TTC549 (cell line): ENCODE results near the gene FXYD7.
"Not testable (repeated sequence)": the region's sequence is repeated elsewhere in the genome, so short reads cannot be mapped to it uniquely, and the experiment has no call there.

Source experiments
- FAIRE-seq: peaks from 2 replicates; lab custom pipeline; 2012; peaks lifted over from hg19 to GRCh38; lab: Jason Lieb, UNC

FXYD7 gene

DNA sequence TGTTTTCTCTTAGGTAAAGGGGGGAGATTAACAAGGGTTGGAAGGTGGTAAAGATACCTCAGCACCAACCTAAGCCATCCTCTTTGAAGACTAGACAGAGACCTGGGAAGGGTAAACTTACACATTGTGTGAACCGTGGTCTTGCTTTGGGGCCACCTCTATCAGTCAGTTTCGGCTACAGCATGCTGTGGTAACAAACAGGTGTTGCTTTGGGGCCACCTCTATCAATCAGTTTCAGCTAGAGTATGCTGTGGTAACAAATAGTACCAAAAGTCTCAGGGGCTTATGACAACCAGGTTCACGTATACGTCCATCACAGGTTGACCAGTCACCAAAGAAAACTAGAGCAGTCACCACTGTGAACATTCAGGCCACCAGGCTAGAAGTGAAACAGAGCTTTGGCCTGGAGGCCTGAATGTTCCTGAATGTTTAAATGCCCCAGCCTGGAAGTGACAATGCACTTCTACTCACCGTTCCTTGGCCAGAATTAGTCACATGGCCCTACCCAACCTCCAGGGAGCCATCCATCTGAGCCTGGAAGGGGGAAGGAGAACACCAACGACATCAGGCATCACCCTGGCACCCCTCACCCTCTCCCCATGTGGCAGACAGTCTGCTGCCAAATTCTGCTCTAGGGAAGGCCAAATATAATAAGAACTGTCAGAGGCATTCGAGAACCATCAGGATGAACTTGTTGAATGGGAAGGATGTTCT lies 3.8 kb downstream of the FXYD7 start:
- no peak for FAIRE-seq

DNA sequence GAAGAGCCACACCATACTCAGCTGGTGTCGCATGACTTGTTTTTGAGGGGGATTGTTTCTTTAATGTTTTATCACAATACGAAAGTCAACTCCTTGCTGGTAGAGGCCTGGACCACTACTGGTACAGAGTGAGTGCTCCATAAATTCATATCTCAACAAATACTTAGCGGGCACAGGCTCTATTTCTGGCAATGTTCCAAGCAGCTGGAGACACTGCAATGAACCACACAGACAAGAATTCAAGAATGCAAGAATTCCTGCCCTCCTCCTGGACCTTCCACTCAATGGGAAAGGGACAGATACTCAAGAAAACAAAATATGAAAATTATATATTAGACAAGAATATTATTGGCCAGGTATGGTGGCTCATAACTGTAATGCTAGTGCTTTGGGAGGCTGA lies 6.4 kb downstream of the FXYD7 start:
- FAIRE-seq, result no peak

DNA sequence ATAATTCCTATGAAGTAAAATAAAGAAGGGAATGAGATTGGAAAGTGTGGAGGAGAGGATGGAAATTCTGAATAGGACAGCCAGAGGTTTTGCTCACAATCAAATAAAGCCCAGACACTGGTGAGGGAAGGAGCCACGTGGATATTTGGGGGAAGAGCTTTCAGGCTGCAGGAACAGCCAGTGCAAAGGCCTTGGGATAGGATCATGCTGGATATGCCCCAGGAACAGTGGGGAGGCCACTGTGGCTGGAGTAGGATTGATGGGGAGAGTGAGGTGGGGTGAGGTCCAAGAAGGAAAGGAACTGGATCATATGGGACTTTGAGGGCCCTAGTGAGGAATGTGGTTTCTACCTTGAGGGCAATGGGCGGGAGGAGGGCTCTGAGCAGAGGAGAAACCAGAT lies 7.4 kb downstream of the FXYD7 start:
- no peak for FAIRE-seq

DNA sequence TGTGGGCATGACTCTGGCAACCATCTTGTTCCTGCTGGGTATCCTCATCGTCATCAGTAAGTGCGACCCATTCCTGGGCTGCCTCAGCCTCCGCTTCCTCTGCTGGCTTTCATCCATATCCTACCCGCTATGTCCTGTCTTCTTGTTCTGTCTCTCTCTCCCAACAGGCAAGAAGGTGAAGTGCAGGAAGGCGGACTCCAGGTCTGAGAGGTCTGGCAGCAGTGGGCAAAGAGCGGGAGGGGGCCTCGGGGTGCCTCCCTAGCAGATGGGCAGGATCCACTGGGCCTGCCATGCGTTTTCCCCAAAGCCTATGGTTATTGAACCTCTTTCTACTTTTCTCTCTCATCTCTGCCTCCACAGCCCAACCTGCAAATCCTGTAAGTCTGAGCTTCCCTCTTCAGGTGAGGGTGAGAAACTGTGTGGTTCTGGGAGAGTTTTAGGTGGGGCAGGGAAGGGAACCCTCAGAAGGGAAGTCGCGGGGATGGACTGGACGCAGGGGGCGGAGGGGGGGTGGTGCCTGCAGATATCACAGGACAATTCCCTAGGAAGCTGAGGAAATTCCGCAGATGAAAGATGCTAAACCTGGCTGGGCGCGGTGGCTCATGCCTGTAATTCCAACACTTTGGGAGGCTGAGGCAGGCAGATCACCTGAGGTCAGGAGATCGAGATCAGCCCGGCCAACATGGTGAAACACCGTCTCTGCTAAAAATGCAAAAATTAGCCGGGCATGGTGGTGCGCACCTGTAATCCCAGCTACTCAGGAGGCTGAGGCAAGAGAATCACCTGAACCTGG lies 8.4 kb downstream of the FXYD7 start:
- no peak for FAIRE-seq

DNA sequence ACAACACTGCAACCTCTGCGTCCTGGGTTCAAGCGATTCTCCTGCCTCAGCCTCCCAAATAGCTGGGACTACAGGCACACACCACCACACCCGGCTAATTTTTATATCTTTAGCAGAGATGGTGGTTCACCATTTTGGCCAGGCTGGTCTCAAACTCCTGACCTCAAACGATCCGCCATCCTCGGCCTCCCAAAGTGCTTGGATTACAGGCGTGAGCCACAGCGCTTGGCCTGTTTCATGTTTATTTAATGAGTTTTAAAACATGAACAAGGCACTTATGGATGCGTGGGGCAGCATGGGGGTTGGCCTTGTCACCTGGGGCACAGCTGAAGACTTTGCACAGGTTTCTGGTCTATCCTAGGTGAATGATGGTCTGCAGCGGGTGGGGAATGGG lies 10.1 kb downstream of the FXYD7 start:
- FAIRE-seq, result not testable (repeated sequence)

DNA sequence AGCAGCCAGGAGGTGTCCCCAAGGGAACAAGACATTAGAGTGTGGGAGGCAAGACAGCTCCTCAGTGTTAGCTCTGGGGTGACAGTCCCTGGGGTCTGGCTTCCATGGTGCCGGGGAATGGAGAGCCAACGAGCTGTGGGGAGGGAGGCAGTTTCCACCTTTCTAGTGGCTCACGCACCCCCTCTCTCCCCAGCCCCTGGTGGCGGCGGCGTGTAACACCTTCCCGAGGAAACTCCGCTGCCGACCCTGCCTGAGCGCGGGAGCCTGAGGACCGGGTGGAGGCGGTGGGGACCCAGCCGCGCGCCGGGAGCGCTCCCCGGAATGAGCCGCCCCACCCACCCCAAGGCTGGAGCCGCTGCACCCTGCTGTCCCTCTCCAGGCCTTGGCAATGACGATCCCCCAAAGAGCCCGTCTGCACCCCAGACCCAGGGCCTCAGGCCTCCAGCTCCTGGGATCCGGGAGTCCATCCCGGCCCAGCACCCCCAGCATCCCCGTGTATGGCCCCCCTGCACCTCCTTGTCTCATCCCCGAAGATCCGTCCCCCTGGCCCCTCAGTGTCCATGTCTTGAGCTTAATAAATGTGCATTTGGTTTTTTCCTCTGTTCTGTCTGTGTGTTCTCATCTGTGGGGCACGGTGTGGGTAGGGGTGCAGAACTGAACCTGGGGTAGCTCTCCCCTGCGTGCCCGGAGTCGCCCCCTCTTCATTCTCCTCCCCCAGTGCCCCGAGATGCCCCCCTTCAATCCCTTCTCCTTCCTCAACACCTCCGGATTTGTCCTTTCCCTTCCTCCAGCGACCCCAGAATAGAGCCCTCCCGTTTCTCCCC lies 10.9 kb downstream of the FXYD7 start:
- no peak for FAIRE-seq

DNA sequence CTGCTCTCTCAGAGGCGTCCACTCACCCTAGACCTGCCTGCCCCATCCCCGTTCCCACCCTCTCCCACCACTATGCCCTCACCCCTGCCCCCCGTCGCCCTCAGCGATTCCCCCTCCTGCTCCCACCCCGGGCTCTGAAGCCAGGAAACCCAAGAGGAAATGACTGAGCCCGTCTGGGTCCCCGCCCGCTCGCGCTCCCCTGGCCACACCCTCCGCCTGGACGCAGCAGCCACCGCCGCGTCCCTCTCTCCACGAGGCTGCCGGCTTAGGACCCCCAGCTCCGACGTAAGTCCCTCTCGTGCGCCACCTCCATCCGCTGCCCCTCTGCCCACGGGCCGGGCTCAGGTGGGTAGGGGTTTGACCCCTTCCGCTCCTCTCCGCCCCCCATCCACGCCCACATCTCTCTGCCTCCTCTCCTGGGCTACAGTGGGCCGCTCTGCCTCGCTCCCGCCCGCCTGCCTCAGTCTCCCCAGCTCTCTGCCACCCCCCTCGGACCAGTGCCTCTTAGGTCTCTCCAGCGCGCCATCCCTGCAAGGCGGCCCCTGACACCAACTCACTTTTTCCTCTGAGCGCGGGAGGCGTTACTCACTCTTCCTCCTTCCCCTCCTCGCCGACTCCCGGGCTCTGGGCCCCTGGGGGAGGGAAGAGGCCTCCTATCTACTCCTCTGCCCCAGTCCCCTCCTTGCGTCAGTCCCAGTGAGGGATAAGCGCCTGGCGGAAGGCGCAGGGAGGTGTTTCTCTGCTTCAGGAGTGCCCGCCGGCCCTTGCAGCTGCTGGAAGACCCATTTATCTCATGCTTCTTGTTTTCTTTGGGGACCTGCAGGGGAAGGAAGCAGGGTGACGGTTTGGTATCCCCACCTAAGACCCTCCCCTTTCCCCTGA lies 11.7 kb downstream of the FXYD7 start, which contains the start of gene FXYD5:
Gene FXYD5, plus strand, starts transcription at position 211 of the 882 bp plus-strand sequence. CDS start 816 bp downstream, outside the sequence.
- FAIRE-seq, result no peak

DNA sequence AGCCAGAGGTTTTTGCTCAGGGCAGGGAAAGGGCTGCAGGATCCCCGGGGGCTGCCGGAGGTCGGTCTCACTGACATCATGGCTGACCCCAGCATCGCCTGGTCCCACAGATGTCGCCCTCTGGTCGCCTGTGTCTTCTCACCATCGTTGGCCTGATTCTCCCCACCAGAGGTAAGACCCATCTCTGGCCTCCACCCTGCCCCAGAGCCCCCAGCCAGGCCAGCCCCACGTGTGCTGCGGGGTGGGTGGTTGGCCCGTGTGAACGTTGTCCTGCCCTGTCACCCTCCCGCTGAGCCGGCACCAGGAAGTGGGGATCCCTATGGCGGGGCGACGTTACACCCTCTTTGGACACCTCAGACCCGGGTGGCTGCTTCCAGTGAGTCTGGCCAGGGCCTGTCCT lies 12.4 kb downstream of the FXYD7 start:
- FAIRE-seq, result no peak

DNA sequence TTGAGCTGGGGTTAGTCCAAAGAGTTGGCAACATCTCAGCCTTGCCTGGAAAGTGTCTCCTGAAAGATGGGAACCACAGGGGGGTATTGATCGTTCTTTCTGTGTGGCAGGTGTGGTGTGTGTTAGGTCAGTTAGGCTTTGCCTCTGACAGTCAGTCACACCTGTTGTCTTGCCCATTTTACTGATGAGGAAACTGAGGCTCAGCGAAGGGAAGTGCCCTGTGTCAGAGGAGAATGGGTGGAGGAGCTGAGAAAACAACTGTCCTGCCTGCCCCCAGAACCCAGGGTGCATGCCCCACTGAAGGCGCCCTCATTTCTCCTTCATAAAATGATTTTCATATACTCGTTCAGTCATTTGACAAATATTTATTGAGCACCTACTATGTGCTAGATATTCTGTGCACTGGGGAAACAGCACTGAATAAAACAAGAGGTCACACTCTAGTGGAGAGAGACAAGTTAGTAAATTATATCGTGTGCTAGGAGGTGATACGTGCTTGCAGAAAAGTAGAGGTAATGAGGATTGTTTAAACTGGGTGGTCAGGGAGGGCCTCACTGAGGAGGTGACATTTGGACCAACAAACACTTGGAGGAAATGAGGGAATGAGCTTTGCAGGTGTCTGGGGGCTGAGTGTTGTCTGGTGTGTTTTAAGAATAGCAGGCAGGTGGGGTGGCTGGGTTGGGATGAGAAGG lies 13.1 kb downstream of the FXYD7 start:
- no peak for FAIRE-seq

DNA sequence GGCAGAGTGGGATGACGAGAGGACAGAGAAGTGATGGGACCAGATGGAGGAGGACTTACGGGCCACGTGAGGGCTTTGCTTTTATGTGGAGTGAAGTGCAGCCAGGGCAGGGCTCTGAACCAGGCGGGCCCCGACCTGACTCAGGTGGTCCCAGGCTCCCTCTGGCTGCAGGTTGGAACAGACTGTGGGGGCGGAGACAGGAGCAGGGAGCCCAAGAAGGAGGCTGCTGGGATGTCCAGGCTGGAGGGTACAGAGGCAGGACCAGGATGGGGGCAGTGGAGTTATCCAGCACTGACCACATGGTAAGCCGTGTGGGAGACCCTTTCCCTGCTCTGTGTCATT lies 13.6 kb downstream of the FXYD7 start:
- no peak for FAIRE-seq

DNA sequence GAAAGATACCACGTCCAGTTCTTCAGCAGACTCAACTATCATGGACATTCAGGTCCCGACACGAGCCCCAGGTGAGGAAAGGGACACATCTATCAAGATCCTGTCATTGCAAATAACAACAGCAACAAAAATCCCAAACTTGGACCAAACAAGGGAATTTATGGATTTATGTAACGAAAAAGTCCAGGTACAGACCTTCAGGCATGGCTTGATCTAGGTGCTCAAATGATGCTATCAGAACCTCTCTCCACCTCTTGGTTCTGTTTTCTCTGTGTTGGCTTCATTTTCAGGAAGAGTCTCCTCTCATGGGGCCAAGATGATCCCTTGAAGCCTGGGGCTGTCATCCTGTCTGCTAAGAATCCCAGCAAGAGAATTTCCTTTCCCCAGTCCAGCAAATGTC lies 14.4 kb downstream of the FXYD7 start:
- no peak for FAIRE-seq

DNA sequence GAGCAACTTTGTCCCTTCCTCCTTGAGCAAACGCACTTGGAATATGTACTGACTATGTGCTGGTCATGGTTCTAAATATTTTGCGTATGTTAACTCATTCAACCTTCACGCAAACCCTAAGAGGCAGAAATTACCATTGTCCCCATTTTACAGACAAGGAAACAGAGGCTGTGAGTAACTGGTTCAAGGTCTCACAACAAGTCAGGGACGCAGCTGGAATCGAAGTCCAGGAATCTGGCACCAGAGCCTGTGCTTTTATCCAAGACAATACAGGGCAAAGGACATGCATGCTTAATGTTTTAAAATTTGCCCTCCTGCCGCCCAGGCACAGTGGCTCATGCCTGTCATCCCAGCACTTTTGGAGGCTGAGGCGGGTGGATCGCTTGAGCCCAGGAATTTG lies 16.6 kb downstream of the FXYD7 start:
- FAIRE-seq, result no peak

DNA sequence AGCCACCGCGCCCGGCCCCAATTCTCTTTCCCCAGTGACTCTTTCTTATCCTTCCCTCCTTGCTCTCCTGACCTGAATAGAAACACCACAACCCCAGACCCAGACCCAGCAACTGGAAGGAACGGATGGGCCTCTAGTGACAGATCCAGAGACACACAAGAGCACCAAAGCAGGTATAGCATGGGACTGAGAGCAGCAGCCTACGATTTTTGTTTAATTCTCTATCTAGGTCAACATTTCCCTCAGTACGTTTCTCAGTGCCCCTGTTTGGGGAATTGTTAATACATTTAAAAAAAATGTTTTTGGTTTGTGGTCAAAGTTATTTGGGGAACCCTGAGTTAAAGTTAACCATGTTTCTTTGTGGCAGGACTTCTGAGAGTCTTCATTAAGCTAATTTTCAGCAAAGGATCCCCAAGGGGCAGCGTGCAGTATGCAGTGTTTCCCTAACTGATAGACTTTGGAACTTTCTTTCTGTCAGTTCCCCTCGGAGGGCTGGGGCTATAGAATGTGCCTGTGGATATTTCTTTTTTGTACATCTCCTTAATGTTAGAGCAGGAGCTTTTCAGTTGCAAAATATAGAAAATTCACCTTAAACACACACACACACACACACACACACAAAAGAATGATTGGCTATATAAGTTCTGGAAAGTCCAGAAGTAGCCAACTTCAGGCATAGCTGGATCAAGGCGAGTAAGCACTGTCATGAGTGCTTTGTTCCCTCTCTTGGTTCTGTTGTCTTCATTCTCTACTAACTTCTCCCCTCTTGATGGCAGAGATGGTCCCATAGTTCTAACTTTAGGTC lies 17.8 kb downstream of the FXYD7 start:
- no peak for FAIRE-seq

DNA sequence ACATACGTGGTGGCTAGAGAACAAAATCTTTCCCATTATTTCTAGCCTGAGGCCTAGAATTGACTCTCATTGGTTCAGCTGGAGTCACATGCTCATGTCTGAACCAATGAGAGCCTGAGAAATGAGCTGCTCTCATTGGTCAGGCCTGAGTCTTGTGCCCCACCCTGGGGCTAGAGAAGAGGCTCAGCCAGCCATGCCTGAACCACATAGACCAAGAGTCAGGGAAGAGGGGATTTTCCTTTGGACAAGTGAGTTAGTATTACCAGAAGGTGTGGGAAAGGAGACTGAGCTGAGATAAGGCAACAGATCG lies 18.3 kb downstream of the FXYD7 start:
- FAIRE-seq, result no peak

DNA sequence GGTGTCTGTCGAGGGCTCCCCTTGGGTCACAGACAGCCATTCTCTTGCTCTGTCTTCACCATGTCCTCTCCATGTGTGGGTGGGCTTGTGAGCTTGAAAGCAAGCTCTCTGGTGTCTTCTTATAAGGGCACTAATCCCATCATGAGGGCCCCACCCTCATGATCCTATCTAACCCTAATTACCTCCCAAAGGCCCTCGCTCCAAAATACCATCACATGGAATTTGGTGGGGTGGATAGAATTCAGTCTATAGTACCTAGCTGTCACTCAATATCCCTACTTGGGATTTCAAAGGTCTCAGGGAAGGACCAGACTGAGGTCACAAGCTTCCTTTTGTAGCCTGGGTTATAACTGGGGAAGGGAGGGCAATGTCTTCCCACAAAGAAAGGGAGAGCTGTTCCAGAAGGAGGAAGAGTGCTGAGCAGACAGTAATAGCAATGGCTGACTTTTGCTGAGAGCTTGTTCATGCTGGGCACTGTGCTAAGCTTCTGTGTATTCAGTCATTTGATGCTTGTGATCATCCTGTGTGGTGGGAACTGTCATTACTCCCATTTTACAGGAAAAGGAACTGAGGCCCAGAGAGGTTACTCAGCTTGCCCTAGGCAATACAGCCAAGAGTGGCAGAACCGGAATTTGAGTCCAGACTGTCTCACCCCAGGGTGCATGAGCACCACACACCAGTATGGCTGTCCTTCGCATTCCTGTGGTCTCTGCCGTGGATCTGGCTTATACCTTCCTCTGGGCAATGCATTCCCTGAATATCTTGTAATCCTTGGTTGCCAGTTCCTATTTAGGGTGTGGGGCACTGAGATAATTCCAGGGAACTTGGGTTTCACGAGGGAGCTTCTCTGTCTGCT lies 19.6 kb downstream of the FXYD7 start:
- no peak for FAIRE-seq

DNA sequence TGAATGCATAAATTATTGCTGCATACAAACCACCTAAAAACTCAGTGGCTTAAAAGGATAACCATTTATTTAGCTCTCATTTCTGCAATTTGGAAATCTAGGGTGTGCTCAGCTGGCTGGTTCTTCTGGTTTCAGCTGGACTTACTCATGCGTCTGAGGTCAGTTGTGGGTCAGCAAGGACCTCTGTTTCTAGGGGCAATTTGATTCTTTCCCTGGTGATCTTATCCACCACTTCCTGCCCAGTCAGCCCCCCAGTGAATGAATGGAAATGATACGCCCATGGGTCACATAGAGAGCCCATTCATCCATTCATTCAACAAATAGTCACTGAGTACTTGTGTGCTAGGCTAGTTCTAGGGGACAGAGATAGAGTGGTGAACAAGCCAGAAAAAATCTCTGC lies 21.4 kb downstream of the FXYD7 start:
- no peak for FAIRE-seq

DNA sequence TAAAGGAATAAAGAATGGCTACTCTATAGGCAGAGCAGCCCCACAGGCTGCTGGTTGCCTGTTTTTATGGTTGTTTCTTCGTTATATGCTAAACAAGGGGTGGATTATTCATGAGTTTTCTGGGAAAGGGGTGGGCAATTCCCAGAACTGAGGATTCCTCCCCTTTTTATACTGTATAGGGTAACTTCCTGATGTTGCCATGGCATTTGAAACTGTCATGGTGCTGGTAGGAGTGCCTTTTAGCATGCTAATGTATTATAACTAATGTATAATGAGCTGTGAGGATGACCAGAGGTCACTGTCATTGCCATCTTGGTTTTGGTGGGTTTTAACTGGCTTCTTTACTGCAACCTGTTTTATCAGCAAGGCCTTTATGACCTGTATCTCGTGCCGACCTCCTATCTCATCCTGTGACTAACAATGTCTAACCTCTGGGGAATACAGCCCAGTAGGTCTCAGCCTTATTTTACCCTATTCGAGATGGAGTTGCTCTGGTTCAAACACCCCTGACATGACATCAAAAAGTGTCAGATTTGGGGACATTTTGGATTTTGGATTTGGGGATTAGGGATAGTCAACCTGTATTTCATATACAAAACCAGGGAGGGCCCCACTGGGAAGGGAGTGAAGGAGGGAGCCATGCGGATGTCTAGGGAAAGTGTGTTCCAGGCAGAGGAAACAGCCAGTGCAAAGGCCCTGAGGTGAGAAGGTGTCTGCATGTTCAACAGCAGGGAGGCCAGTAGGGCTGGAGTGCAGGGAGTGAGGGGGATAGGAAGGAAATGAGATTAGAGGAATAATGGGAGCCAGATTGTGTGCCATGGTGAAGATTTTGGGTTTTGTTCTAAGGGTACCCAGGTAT lies 22.4 kb downstream of the FXYD7 start:
- FAIRE-seq, result no peak

DNA sequence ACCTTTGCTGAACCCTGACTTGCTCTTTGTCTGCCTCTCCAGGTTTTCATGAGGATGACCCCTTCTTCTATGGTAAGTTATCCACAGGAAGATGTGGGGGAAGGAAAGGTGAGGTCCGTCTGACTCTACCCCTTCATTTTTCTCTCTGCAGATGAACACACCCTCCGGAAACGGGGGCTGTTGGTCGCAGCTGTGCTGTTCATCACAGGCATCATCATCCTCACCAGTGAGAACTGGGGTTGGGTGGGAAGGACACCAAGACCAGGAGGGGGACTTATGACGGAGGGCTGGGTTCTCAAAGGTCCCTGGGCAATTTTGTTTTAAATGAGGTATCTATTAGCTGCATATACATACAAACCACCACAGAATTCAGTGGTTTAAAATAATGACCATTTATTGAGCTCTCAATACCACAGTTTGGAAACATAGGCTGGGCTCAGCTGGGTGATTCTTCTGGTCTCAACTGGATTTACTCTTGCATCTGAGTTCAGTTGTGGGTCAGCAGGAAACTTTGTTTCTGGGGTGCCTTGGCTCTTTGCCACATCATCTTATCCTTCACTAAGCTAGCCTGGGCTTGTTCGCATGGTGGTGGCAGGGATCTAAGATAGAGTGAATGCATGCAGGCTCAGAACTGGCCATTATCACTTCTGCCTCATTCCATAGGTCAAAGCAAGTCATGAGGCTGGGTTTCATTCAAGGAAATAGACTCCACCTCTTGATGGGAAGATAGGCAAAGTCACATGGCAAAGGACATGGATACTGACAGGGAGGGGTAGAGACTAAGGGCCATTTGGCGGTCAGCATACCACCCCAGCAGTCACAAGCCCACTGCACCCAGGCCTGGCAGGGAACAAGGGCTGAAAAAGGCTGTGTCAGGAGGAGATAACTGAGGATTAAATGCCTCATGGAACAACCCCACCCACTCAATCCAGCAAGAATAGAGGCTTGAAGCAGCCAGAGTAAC lies 23.3 kb downstream of the FXYD7 start:
- no peak for FAIRE-seq
